ENCODE measurements around the gene RNF8.
A peak's percentile ranks its signal among the peaks of the same experiment; 100 is the strongest.
"Not testable (repeated sequence)": the region's sequence is repeated elsewhere in the genome, so short reads cannot be mapped to it uniquely, and the experiment has no call there.

Gene RNF8

GRCh38 chr6:37353761-37354525, at the start of gene RNF8:
TSS of gene RNF8 (plus strand) at chr6:37353983. CDS start at chr6:37354165, 182 bp downstream.
- TF ChIP-seq CTCF (IDR thresholded peaks at IDR 0.05; ENCODE audit: low read depth, low read length), result no peak
- in situ Hi-C loops (cut with HindIII; ENCODE audit: low sequenced_read_pairs), result no loop called here

GRCh38 chr6:37304766-37305165, 49.0 kb upstream of the RNF8 start:
- in situ Hi-C loops (cut with HindIII; ENCODE audit: low sequenced_read_pairs), result no loop called here
- no peak for DNase-seq (ENCODE audit: low read depth, low spot score)
- no peak for TF ChIP-seq CTCF (IDR thresholded peaks at IDR 0.05; ENCODE audit: low read depth, low read length)
- H3K4me3 ChIP-seq (ENCODE audit: low read depth, low read length), result no peak overlapping the region

More at GRCh38 chr6:37353761-37354525, at the start of gene RNF8:
- H3K4me3 ChIP-seq (ENCODE audit: low read depth, low read length), result peak within 1 kb of the TSS; percentile 82
- DNase-seq (ENCODE audit: low read depth, low spot score), result peak; percentile 89

GRCh38 chr6:37305841-37306425, 47.9 kb upstream of the RNF8 start:
- no peak for DNase-seq (ENCODE audit: low read depth, low spot score)
- in situ Hi-C loops (cut with HindIII; ENCODE audit: low sequenced_read_pairs), result no loop called here
- no peak for TF ChIP-seq CTCF (IDR thresholded peaks at IDR 0.05; ENCODE audit: low read depth, low read length)
- H3K4me3 ChIP-seq (ENCODE audit: low read depth, low read length), result no peak overlapping the region

GRCh38 chr6:37306624-37307222, 47.1 kb upstream of the RNF8 start:
- H3K4me3 ChIP-seq (ENCODE audit: low read depth, low read length), result no peak overlapping the region
- in situ Hi-C loops (cut with HindIII; ENCODE audit: low sequenced_read_pairs), result no loop called here
- TF ChIP-seq CTCF (IDR thresholded peaks at IDR 0.05; ENCODE audit: low read depth, low read length), result no peak
- DNase-seq (ENCODE audit: low read depth, low spot score), result no peak

- DNase-seq (ENCODE audit: low read depth, low spot score); in situ Hi-C loops (cut with HindIII; ENCODE audit: low sequenced_read_pairs); H3K4me3 ChIP-seq (ENCODE audit: low read depth, low read length): not testable (repeated sequence)
Measured at GRCh38 chr6:37307484-37307883, 46.3 kb upstream of the RNF8 start.

- in situ Hi-C loops (cut with HindIII; ENCODE audit: low sequenced_read_pairs), result no loop called here
- no peak overlapping the region for H3K4me3 ChIP-seq (ENCODE audit: low read depth, low read length)
- no peak for TF ChIP-seq CTCF (IDR thresholded peaks at IDR 0.05; ENCODE audit: low read depth, low read length)
- DNase-seq (ENCODE audit: low read depth, low spot score), result peak; percentile 67
Measured at GRCh38 chr6:37308069-37308815, 45.5 kb upstream of the RNF8 start.

All from astrocyte of the spinal cord (primary cell).